K562 (cell line): ENCODE measurements around the gene CLP1. TPM values are rescaled to one million over a fixed set of nuclear protein-coding genes. Genes with fewer than 3 reads are reported as not detected.
A peak's percentile ranks its signal among the peaks of the same experiment; 100 is the strongest.

ENCODE experiments used
- AFF4 ChIP-seq: sonication (generic); formaldehyde crosslinking; IDR thresholded peaks from 2 replicates; pipeline ENCODE4 v1.8.0; 2023; ENCODE audit warnings: mild to moderate bottlenecking, missing genetic modification reagents
- ASH1L ChIP-seq: fragments of 450-650 bp; IDR thresholded peaks from 2 replicates; pipeline ENCODE4 v1.6.1; 2018; ENCODE audit warnings: borderline replicate concordance, mild to moderate bottlenecking, low read depth; ENCODE audit not compliant: partially characterized antibody
- FOXM1 ChIP-seq, 2 experiments: fragments of 450-650 bp in 1 of 2; sonication (generic) in 1 of 2; formaldehyde crosslinking in 1 of 2; IDR thresholded peaks; 2 replicates each; pipeline versions ENCODE4 v1.6.1 to v1.9.0; 2017 to 2022; ENCODE audit warnings: low read depth in 2 of 2, mild to moderate bottlenecking in 2 of 2, missing genetic modification reagents in 1 of 2, moderate library complexity in 1 of 2
- HBP1 ChIP-seq: fragments of 450-650 bp; formaldehyde crosslinking; IDR thresholded peaks from 2 replicates; pipeline ENCODE4 v1.4.0; 2022; ENCODE audit warnings: missing genetic modification characterization
- RFX5 ChIP-seq: IDR thresholded peaks from 2 replicates; pipeline ENCODE4 v1.6.1; 2011; ENCODE audit warnings: low read depth, mild to moderate bottlenecking, improper control_type of control experiment, low read length
- ZBTB11 ChIP-seq, 3 experiments: fragments of 200-800 bp in 1 of 3; fragments of 250-450 bp in 1 of 3; fragments of 450-650 bp in 1 of 3; sonication (Bioruptor Pico) in 1 of 3; sonication (Bioruptor generic) in 1 of 3; formaldehyde crosslinking in 1 of 3; IDR thresholded peaks; 2 replicates each; pipeline versions ENCODE4 v1.6.1 to v1.8.0; 2016 to 2022; ENCODE audit warnings: mild to moderate bottlenecking in 2 of 3, missing genetic modification characterization in 2 of 3, missing compliant biosample characterization in 1 of 3, moderate library complexity in 1 of 3
- ZBTB7A ChIP-seq: IDR thresholded peaks from 2 replicates; pipeline ENCODE4 v1.6.1; 2011; ENCODE audit warnings: low read depth, mild to moderate bottlenecking, low read length, moderate library complexity, borderline replicate concordance; ENCODE audit not compliant: control insufficient read depth
- ZFX ChIP-seq: sonication (generic); formaldehyde crosslinking; IDR thresholded peaks from 2 replicates; pipeline ENCODE4 v1.8.0; 2022; ENCODE audit warnings: mild to moderate bottlenecking, missing genetic modification reagents, moderate library complexity
- polyA plus RNA-seq, 8 experiments: library from polyadenylated mRNA; depleted of rRNA in 4 of 8; stranded (reverse) in 5 of 8; unstranded in 3 of 8; fragments of >200 nt; fragmentation: Nextera tagmentation in 2 of 8; fragmentation: Illumina TruSeq in 1 of 8; extraction: Ambion mirVana in 2 of 8; extraction: Trizol in 1 of 8; gene quantifications; 2 replicates each; pipeline versions ENCODE4 v1.2.1 to v1.2.3, GENCODE V29; 2011 to 2014; ENCODE audit warnings: inconsistent platforms in 1 of 8, missing spikeins in 1 of 8
- total RNA-seq, 7 experiments: library from RNA; depleted of rRNA in 6 of 7; stranded (reverse); fragments of >200 nt in 6 of 7; fragmentation: Illumina TruSeq in 2 of 7; extraction: Trizol in 2 of 7; gene quantifications; 2 replicates each; pipeline versions ENCODE4 v1.2.1 to v1.2.3, GENCODE V29; 2011 to 2021; ENCODE audit warnings: low replicate concordance in 1 of 7
- TF ChIP-seq, protein P1 (sequence below): fragments of 250-450 bp; sonication (Bioruptor Pico); IDR thresholded peaks from 2 replicates; pipeline ENCODE4 v1.5.0; 2021; ENCODE audit warnings: mild to moderate bottlenecking, moderate library complexity
- TF ChIP-seq, protein P2 (sequence below): sonication (generic); formaldehyde crosslinking; IDR thresholded peaks from 2 replicates; pipeline ENCODE4 v1.8.1; 2022; ENCODE audit warnings: missing genetic modification reagents

Gene CLP1
- total and polyA plus RNA-seq, 9 of the 15 experiments (the other 6 are each of a cell fraction or from before 2014, with no cell fraction given), result 19.1 to 46.2 (median 27.8) TPM

GRCh38 chr11:57667117-57667735 is 9.7 kb downstream of the CLP1 start (continued):
- peak; percentile 95 for TF ChIP-seq ASH1L
- TF ChIP-seq, protein P1, sequence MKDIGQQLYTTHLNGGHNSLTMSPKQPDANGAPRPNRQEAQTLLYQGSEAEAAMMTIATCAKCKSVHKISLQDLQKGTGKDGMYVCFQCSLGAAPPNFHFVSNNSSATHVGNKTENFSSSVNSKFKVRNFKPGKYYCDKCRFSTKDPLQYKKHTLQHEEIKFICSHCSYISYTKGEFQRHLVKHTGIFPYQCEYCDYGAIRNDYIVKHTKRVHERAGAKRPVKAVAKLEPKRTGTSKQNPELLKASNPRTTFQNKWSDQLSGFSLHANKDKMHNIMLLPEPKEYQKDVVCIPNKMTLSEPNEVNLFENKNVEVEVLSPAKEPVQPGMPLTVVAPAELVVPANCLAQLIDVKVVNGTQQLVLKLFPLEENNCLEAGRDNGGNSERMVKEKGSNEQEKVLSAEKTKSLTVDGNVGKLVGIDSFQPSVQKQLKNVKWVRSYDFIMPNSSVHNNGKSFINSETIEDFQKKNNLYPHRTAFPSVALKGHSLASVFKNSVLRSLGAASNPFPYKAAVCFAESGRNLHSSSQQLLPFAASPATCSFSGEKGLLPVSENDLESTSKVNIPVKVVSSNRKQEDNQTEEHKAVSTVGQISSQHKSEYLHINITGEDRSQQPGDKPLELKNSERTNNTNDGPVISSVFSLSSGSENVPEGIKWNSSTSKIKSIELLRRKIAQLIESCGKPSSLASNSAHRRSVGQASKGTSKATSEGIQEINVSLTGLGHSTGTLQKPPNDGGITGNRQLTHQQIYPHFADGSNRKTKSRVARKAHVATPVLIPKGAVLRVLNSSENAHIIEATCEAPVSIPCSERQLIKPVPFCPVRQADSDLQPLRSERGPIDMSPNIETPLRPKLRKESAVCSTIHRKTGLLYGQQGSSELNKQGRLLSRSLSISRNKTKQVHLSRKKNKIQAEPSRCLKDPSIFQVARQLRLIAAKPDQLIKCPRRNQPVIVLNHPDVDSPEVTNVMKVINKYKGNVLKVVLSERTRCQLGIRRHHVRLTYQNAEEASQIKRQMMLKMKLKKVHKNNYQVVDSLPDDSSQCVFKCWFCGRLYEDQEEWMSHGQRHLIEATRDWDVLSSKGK (CRISPR knock-in tag), result no peak
- 0 out of 2 replicates have a peak, but pooled peaks have one; percentile 8 for TF ChIP-seq RFX5
- peak in 1 of 3 experiments; percentile 95; a peak in 3 of 6 replicates for TF ChIP-seq ZBTB11 (CRISPR knock-in tag; IDR thresholded peaks at IDR 0.05)
- TF ChIP-seq ZFX (CRISPR knock-in tag), result no peak; the same call in 1 of the 2 replicates
- TF ChIP-seq, protein P2, sequence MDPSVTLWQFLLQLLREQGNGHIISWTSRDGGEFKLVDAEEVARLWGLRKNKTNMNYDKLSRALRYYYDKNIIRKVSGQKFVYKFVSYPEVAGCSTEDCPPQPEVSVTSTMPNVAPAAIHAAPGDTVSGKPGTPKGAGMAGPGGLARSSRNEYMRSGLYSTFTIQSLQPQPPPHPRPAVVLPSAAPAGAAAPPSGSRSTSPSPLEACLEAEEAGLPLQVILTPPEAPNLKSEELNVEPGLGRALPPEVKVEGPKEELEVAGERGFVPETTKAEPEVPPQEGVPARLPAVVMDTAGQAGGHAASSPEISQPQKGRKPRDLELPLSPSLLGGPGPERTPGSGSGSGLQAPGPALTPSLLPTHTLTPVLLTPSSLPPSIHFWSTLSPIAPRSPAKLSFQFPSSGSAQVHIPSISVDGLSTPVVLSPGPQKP (CRISPR knock-in tag), result no peak
- TF ChIP-seq ZBTB7A, result 0 out of 2 replicates have a peak, but pooled peaks have one; percentile 18
- 0 out of 2 replicates have a peak, but pooled peaks have one; percentile 11 for TF ChIP-seq AFF4 (CRISPR knock-in tag)
- 0 out of 2 replicates have a peak, but pooled peaks have one; percentile 57 for TF ChIP-seq HBP1
- 0 out of 2 replicates have a peak, but pooled peaks have one; percentile 9 for TF ChIP-seq FOXM1 (IDR thresholded peaks at IDR 0.05; ENCODE audit: low read depth)
- no peak for TF ChIP-seq FOXM1 (CRISPR knock-in tag; IDR thresholded peaks at IDR 0.05; ENCODE audit: low read depth)
